GM19193 (cell line): ENCODE results near the gene DOHH.

Experiments
- POLR2A ChIP-seq: IDR thresholded peaks from 4 replicates; pipeline ENCODE4 v1.6.1; 2011; ENCODE audit not compliant: insufficient read depth, insufficient read length; ENCODE audit errors: extremely low read depth

The DOHH gene

DNA sequence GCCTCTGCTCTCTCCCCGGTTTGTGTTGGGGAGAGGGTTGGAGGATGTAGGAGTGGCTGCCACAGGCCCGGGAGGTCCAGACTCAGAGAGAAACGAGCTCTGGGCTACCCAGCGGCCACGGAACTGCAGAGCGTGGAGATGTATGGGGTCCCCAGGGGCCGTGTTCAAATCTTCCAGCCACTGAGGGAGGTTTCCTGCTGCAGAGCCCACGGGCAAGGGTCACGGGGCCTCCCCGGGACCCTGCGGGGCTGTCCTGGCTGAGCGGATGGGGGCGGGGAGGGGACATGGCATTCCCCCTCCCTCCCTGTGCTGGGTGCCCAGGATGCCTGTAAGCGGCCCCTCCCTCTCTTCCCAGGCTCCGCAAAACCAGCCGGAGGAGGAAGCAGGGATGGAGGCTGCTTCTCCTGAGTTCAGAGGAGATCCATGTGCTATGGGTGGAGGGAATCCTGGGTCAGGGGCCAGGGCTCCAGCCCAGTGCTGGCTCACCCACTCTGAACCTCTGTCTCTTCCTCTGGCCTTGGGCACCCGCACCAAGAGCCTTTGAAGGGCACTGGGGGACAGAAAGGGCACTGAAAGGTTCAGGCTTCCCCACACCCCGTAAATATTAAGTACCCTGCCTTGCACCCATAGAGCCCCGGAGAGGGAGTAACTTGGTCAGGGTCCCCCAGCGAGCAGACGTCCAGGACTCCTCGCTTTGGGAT, 42.8 kb downstream of the DOHH start:
- no peak for TF ChIP-seq POLR2A

DNA sequence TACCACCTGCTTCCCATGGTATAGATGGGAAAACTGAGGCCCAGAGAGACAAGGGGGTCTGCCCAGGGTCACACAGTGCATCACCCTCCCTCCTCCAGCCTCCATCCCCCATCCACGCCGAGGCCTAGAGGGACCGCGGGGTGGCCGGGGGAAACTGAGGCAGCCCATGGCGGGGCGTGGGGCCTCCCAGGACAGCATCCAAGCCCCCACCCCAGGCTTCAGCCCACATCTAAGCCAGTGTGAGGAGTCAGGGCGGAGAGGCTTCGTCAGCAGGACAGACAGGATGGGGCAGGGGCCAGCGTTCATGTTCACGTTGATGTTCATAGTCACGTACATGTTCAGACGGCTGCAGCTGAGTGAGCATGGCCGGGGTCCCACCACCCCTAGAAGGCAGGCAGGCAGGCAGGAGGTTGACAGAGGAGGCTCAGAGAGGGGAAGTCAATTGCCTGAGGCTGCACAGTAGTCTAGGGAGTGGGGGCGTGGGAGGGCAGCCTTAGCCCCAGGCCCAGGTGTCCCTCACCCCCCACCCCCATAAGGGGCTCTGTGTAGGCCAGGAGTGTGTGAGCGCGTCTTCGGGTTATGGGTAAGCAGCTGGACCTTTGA, 43.4 kb downstream of the DOHH start:
- no peak for TF ChIP-seq POLR2A

DNA sequence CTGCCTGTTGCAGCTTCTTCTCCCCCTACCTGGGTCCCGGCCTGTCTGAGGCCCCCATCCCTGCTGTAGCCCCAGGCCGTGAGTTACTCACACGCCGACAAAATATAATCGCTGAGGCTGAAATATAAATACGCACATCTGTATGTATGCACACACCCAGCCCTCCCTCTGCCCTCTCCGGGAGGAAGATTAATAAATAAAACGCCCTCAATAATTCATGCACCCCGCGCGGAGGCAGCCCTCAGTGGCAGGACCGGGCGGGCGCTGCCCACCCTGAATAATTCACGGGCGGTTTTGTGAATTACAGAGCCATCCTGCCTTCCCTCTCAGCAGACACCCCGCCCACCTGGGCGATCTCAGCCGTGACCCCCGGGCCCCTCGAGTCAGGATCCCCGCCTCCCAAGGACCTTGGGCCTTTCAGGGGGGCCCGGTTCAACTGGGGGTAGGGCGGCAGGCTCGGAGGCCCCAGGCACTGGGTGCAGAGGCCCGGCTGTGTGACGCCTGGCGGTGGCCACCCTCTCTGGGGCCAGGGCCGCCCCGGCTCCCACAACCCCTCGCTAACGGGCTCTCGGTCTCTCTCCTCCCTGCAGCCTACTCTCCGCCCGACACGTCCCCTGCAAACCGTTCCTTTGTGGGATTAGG, 44.4 kb downstream of the DOHH start:
- no peak for TF ChIP-seq POLR2A

DNA sequence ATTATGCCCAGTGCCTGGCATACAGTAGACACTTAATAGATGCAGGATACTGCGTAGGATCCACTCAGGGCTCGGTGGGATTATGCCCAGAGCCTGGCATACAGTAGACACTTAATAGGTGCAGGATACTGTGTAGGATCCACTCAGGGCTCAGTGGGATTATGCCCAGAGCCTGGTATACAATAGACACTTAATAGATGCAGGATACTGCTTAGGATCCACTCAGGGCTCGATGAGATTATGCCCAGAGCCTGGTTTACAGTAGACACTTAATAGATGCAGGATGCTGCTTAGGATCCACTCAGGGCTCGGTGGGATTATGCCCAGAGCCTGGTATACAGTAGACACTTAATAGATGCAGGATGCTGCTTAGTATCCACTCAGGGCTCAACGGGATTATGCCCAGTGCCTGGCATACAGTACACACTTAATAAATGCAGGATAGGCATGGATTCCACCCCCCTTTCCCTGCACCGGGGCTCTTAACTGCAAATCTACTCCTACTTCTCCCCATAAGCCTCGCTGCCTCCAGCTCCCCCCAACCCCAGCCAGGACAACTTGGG, 45.0 kb downstream of the DOHH start:
- no peak for TF ChIP-seq POLR2A

DNA sequence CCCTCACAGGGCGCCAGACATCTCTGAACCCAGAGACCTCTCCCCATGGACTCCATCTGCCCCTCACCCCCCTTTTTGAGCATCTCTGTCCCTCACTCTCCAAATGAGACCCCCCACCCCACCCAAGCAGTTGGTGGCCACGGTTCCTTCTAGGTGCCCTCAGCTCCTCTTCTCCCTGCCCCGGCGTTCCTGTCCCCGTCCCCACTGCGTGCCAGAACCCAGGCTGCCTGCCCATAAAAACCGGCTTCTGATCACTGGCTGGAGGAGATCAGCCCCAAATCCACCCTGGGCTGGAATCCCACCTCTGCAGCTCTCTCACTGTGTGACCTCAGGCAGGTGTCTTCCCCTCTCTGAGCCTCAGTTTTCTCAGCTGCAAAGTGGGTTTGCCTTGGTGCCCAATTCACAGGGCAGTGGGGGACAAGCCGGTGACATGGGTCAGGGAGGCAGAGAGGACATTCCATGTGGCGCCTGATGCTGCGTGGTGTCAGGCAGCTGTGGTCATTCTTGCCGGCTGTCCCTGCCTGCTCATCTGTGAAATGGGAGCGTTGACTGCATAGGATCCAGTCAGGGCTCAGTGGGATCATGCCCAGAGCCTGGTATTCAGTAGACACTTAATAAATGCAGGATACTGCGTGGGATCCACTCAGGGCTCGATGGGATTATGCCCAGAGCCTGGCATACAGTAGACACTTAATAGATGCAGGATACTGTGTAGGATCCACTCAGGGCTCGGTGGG, 45.6 kb downstream of the DOHH start:
- no peak for TF ChIP-seq POLR2A

DNA sequence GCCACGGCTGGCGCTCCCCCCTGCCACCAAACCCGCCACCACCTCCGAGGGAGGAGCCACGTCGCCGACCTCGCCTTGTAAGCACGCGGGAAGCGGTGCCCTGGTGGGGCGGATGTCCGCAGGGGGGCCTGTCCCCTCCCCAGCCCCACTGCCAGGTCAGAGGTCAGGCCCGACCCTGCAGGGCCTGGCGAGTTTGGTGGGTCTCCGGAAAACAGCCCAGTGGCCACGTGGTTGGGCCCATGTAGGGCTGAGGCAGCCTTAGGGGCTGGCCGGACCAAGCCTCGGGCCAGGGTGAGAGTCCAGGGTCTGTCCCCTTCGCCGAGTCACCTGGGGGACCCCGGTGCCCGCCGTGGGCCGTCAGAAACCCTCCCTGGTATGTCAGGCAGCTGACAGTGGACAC, 46.6 kb downstream of the DOHH start:
- TF ChIP-seq POLR2A = no peak

DNA sequence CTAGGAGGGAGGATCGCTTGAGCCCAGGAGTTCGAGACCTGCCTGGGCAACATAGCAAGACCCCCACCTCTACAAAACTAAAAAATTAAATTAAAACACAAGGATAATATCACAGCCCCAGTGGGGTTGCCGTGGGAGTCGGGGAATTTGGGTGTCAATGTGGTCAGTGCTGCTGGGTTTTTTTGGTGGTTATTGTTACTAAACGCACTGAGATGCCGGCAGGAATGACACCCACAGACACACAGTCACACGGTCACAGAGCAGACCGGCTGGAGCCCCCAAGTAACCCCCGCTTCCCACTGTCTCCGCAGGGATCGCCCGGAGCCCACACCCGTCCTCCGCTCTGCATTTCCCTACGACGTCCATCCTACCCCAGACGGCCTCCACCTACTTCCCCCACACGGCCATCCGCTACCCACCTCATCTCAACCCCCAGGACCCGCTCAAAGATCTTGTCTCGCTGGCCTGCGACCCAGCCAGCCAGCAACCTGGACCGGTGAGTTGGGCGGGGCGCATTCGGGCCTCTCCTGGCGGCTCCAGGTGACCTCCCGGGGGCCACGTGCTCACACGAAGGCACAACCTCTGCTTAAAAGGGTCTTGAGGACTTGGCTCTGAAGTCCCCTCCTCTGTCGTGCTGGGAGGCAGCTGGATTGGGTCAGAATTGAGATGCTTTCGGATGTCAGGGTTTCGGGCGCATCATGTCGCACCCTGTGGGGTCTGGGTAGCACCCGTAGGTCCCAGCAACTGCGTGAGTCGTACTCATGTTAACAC, 48.1 kb downstream of the DOHH start:
- TF ChIP-seq POLR2A = no peak

DNA sequence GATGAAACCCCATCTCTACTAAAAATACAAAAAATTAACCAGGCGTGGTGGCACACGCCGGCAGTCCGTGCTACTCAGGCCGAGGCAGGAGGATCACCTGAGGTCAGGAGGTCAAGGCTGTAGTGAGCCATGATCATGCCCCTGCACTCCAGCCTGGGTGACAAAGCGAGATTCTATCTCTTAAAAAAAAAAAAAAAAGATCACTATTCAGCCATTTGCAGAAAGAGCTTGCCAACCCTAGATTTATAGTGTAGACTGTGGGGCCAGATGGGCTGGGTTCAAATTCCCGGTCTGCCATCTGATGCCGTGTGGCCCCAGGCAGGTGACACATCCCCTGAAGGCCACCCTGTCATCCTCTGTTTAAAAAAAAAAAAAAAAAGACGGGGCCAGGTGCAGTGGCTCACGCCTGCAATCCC, 49.0 kb downstream of the DOHH start:
- no peak for TF ChIP-seq POLR2A

DNA sequence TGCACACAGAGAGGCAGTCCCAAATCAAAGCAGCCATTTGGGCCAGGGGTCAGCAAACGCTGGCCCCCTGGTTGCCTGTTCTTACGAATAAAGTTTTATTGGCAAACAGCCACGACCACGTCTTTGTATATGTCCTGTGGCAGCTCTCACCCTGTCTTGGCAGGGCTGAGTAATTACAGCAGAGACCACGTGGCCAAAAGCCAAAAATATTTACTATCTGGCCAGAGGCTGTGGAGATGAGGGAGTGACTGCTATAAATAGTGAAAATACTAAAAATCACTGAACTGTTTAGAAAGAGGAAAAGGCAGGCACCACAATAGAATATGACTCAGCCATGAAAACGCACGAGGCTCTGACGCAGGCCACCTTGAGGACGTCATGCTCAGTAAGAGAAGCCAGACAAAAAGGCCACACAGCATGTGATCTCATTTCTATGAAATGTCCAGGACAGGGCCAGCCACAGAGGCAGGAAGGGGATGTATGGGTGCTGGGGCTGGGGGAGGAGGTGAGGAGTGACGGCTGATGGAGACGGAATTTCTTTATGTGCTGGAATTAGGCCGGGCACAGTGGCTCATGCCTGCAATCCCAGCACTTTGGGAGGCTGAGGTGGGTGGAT, 49.6 kb downstream of the DOHH start:
- no peak for TF ChIP-seq POLR2A

DNA sequence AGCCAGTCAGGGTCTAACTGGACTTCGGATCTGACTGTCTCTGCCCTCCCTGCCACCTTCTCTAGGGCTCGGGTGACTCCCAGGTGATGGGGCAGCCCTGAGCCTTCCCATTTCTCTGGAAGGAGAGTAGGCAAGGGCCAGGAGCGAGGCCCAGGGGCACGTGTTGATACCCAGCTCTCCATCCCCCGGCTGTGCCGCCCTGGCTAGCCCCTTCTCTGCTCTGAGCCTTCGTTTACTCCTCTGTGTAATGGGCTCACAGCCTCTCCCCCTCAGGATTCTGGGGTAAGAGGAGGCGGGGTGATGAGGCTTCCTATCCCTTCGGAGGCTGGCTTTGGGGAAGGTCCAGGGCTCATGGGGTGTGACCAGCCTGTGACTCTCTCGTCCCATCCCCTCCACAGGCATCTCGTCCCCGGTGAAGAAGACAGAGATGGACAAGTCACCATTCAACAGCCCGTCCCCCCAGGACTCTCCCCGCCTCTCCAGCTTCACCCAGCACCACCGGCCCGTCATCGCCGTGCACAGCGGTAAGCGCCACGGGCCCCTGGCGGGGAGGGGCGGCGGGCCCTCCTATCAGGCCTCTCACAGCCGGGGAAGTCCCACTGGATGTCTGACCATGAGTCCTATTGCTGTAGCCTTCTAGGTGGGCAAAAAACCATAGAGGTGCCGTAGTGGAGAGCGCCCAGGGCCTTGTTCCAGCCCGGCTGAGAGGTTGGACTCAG, 51.7 kb downstream of the DOHH start:
- no peak for TF ChIP-seq POLR2A

DNA sequence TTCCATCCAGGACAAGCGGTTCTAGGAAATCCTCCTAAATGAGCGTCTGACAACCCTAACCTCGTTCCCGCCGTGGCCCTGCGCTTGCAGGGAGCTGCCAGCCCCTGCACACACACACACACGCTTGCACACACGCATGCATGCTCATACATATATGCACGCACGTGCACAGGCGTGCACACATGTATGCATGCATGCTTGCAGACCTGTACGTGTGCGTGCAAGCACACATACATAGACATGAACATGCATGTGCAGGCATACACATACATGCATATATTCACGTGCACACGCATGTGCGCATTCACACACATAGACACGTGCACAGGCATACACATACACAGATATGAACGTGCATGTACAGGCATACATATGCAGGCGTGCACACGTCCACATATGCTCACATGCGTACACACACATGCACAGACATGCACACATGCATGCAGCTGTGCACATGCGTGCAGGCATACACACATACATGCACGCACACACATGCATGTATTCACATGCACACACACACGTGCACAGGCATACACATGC, 55.7 kb downstream of the DOHH start:
- no peak for TF ChIP-seq POLR2A

DNA sequence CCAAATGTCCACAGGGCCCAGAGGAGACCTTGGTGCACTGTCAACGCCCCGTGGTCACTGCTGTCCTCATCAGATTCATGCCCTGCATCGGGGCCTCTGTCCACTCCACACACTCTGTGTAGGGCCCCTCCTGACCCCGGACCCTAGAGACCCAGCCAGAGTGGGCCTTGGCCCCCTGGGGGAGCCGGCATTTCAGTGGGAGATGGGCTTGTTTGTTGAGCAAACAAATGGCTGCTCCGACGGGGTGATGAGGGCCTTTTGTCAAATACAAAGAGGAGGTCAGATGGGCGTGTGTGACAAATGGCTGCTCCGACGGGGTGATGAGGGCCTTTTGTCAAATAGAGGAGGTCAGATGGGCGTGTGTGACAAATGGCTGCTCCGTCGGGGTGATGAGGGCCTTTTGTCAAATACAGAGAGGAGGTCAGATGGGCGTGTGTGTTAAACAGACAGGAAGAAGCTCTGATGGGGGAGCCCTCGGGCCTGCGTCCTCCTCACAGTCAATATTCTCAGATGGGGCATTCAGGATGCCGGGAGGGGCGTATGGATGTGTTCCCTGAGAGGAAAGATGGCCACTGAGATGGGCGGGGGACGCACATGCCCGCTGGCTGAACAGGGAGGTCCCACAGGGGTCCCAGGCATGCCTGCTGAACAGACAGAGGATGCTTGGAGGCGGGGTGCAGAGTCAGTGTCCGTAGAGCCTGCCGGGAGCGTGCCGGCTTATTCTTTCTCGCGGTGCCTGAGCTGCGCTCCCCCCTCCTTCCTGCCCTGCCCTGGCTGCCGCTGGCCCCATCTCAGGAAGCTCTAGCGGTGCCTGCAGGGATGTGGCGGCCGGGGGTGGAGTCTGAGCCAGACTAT, 56.4 kb downstream of the DOHH start:
- TF ChIP-seq POLR2A = no peak
